BE2C (cell line): ENCODE data around the gene DNAJB14.

Source experiments
- DNase-seq: peaks from one replicate; pipeline ENCODE4 v3.0.0-alpha.2; 2020
- H3K27me3 ChIP-seq: fragments of 250-450 bp; sonication (Bioruptor Pico); 2 replicates; pipeline ENCODE4 v1.5.1; 2020; ENCODE audit warnings: mild to moderate bottlenecking
- H3K36me3 ChIP-seq: fragments of 250-450 bp; sonication (Bioruptor Pico); 2 replicates; pipeline ENCODE4 v1.5.1; 2020; ENCODE audit warnings: mild to moderate bottlenecking
- H3K4me1 ChIP-seq: fragments of 250-450 bp; sonication (Bioruptor Pico); 2 replicates; pipeline ENCODE4 v1.5.1; 2020
- H3K4me3 ChIP-seq: 2 replicates; pipeline ENCODE4 v1.5.1; 2011; ENCODE audit warnings: low read depth, low read length
- H3K9me3 ChIP-seq: fragments of 250-450 bp; sonication (Bioruptor Pico); 2 replicates; pipeline ENCODE4 v1.5.1; 2020
- TF ChIP-seq, protein P1 (sequence below): IDR thresholded peaks from 2 replicates; pipeline ENCODE4 v1.5.1; 2012; ENCODE audit warnings: mild to moderate bottlenecking, low read depth, low read length

The DNAJB14 gene

DNA sequence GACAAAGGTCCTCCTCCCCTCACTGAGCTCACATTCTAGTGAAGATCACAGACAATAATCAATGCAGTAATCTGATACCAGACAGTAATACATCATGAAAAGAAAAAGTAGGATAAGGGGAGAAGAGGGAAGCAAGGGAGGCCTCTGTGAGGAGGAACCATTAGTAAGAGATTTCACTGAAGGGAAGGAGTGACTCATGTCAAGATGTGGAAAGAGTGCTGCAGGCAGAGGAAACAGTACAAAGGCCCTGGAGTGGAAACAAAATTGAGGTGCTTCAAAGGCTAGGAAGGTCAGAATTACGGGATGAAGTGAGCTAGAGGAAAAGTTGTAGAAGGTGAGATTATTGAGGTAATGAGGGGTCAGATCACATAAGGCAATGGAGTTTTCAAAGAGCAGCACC lies 90.3 kb downstream of the DNAJB14 start:
- Histone ChIP-seq H3K27me3 (peaks cover 19% of the 10 kb centered on the region), H3K9me3 (no peaks in the 10 kb centered on the region), H3K36me3 (no peaks in the 10 kb centered on the region), H3K4me1 (no peaks in the 10 kb centered on the region), H3K4me3 (no peak overlapping the region)
- no peak for DNase-seq
- TF ChIP-seq, protein P1, sequence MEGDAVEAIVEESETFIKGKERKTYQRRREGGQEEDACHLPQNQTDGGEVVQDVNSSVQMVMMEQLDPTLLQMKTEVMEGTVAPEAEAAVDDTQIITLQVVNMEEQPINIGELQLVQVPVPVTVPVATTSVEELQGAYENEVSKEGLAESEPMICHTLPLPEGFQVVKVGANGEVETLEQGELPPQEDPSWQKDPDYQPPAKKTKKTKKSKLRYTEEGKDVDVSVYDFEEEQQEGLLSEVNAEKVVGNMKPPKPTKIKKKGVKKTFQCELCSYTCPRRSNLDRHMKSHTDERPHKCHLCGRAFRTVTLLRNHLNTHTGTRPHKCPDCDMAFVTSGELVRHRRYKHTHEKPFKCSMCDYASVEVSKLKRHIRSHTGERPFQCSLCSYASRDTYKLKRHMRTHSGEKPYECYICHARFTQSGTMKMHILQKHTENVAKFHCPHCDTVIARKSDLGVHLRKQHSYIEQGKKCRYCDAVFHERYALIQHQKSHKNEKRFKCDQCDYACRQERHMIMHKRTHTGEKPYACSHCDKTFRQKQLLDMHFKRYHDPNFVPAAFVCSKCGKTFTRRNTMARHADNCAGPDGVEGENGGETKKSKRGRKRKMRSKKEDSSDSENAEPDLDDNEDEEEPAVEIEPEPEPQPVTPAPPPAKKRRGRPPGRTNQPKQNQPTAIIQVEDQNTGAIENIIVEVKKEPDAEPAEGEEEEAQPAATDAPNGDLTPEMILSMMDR, result no peak

DNA sequence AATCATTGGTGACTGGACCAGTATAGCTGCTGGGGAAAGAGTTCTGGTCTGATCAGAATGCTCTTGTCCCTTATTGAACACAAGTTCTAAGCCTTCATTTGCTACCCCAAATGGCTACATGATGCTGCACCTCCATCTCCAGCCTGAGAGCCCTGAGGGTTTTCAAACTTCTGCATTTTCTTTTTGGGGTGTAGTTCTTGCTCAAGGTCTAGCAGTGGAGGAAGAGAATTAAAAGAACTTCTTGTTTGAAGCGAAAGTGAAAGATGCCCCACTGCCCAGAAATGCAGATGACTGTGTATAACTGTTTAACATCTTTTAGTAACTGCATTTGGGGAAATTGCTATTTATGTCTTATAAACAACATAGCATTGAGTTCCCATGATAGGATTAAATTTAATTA lies 90.7 kb downstream of the DNAJB14 start:
- H3K36me3 ChIP-seq, result no peaks in the 10 kb centered on the region
- H3K4me3 ChIP-seq, result no peak overlapping the region
- TF ChIP-seq, protein P1, result no peak
- no peaks in the 10 kb centered on the region for H3K4me1 ChIP-seq
- H3K27me3 ChIP-seq, result peaks cover 19% of the 10 kb centered on the region
- no peak for DNase-seq
- H3K9me3 ChIP-seq, result no peaks in the 10 kb centered on the region

DNA sequence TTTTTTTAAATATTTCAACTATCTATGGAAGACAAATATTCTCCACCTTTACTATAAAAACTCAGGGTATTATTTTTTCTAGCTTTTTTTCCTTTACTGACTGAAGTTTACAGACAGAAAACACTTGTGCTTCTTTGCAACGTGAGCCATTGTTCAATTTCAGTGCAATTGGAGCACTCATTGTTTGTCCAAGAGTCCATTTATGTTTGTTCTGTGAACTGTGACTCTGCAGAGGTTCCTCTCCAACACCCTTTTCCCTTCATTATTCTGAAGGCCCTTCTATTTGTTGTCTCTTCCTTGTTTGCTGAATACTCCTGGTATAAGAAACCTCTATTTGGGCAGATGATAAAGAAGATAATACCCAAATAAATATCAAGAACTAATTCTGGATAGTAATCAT lies 92.4 kb downstream of the DNAJB14 start:
- H3K27me3 ChIP-seq, result peaks cover 9% of the 10 kb centered on the region
- H3K36me3 ChIP-seq, result no peaks in the 10 kb centered on the region
- H3K4me3 ChIP-seq, result no peak overlapping the region
- TF ChIP-seq, protein P1, result no peak
- H3K9me3 ChIP-seq, result no peaks in the 10 kb centered on the region
- no peak for DNase-seq
- H3K4me1 ChIP-seq, result no peaks in the 10 kb centered on the region

DNA sequence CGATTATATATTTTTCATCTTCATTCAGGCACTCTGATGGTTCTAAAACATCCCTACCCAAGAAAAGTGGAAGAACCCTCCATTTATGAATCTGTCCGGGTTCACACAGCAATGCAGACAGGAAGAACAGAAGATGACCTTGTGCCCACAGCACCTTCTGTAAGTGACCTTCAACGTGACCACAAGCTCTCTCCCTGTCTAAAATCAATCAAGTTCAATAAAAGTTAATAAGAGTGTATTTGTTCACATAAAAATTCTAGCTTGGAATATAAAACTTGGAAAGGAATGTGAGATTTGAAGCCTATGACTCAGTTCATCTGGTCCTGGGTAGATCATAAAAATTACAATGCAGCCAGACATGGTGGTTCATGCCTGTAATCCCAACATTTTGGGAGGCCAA lies 93.2 kb downstream of the DNAJB14 start:
- Histone ChIP-seq H3K27me3 (peaks cover 8% of the 10 kb centered on the region), H3K4me3 (no peak overlapping the region), H3K4me1 (no peaks in the 10 kb centered on the region), H3K9me3 (no peaks in the 10 kb centered on the region), H3K36me3 (no peaks in the 10 kb centered on the region)
- TF ChIP-seq, protein P1, result no peak
- DNase-seq, result no peak

DNA sequence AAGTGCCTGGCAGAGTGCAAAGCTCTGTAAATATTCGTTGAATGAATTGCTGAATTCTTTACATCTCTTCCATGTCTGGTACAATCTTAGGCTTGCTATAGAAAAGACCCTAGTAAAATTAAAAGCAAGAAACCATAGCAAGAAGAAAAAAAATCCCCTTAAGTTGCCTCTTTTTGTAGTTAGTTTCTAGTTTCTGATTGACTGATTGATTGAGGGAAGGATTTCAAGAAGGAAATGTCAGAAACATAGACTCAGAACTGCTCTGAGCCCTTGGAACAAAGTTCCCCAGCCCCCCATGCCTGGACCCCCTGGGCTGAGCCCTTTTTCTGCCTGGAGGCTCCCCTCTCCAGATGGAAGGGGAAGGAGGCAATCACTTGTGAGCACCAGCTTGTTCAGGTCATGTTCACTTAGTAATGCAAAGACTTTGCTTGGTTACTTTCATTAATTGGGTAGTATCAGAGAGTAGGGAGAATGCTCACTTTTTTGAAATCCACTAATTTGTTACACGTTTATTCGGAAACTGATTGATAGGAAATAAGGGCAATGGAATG lies 94.1 kb downstream of the DNAJB14 start:
- H3K36me3 ChIP-seq, result no peaks in the 10 kb centered on the region
- peaks cover 3% of the 10 kb centered on the region; the same call in 1 of the 2 replicates for H3K27me3 ChIP-seq
- DNase-seq, result no peak
- H3K9me3 ChIP-seq, result no peaks in the 10 kb centered on the region
- TF ChIP-seq, protein P1, result no peak
- no peaks in the 10 kb centered on the region for H3K4me1 ChIP-seq
- no peak overlapping the region for H3K4me3 ChIP-seq

DNA sequence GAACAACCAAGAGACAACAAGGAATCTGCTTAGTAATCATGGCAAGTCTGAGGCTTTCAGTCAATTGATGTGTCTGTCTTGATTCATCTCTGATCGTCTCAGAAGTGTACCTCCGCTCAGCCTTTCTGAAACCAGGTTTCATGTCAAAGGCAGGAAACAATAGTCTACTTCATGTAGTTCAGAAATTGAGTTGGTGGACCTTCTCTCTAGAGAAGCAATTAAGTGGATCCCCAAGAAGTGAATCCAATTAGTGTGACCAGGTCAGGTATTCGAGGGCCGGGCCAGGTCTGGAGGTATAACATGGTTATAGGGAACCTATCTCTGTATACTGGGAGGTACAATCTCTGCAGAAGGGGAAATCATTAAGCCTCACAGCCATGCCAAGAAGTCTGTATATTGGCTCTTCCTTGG lies 97.8 kb downstream of the DNAJB14 start:
- Histone ChIP-seq H3K4me1 (no peaks in the 10 kb centered on the region), H3K9me3 (no peaks in the 10 kb centered on the region), H3K27me3 (no peaks in the 10 kb centered on the region), H3K4me3 (no peak overlapping the region), H3K36me3 (no peaks in the 10 kb centered on the region)
- TF ChIP-seq, protein P1, result no peak
- DNase-seq, result no peak
